Keratinocyte (primary cell): ENCODE data around the gene LRRC37B. TPM values are rescaled to one million over a fixed set of nuclear protein-coding genes. Genes with fewer than 3 reads are reported as not detected.

Experiments
- DNase-seq: peaks from one replicate; pipeline ENCODE4 v3.0.0-alpha.2; 2011; ENCODE audit warnings: low read depth, missing footprints, low spot score
- FAIRE-seq: peaks from 2 replicates; lab custom pipeline; 2011; peaks lifted over from hg19 to GRCh38; lab: Jason Lieb, UNC
- H2AFZ ChIP-seq: 2 replicates; pipeline ENCODE4 v1.6.0; 2012; ENCODE audit warnings: low read length, control low read depth, inconsistent platforms; ENCODE audit not compliant: control insufficient read depth
- H3K27ac ChIP-seq: 2 replicates; pipeline ENCODE4 v1.5.1; 2011; ENCODE audit warnings: low read length; ENCODE audit not compliant: control insufficient read depth, insufficient read depth
- H3K27me3 ChIP-seq: 3 replicates; pipeline ENCODE4 v1.6.0; 2011; ENCODE audit warnings: low read length; ENCODE audit not compliant: control insufficient read depth, insufficient read depth; ENCODE audit errors: extremely low read depth
- H3K36me3 ChIP-seq, 2 experiments: 2 replicates in 1 of 2; 3 replicates in 1 of 2; pipeline ENCODE4 v1.5.1; 2011; ENCODE audit warnings: low read length in 2 of 2, mild to moderate bottlenecking in 1 of 2; ENCODE audit not compliant: control insufficient read depth in 2 of 2, insufficient read depth in 2 of 2; ENCODE audit errors: extremely low read depth in 1 of 2
- H3K4me1 ChIP-seq: 3 replicates; pipeline ENCODE4 v1.5.1; 2011; ENCODE audit warnings: low read length; ENCODE audit not compliant: control insufficient read depth, insufficient read depth; ENCODE audit errors: extremely low read depth
- H3K4me2 ChIP-seq: 3 replicates; pipeline ENCODE4 v1.6.0; 2011; ENCODE audit warnings: low read depth, low read length; ENCODE audit not compliant: control insufficient read depth, insufficient read depth; ENCODE audit errors: extremely low read depth
- H3K4me3 ChIP-seq, 3 experiments: fragments of 200-600 bp in 1 of 3; sonication (generic) in 1 of 3; 2 replicates in 2 of 3; 3 replicates in 1 of 3; pipeline ENCODE4 v1.5.1; 2011 to 2016; ENCODE audit warnings: low read length in 3 of 3, mild to moderate bottlenecking in 3 of 3, control low read depth in 2 of 3, inconsistent platforms in 1 of 3, low read depth in 1 of 3, mixed read lengths in 1 of 3, mixed run types in 1 of 3, moderate library complexity in 1 of 3; ENCODE audit not compliant: control insufficient read depth in 2 of 3, insufficient read depth in 2 of 3; ENCODE audit errors: extremely low read depth in 1 of 3
- H3K79me2 ChIP-seq: 2 replicates; pipeline ENCODE4 v1.6.0; 2012; ENCODE audit warnings: low read length; ENCODE audit not compliant: control insufficient read depth, insufficient read depth
- H3K9ac ChIP-seq: 3 replicates; pipeline ENCODE4 v1.6.0; 2011; ENCODE audit warnings: low read length; ENCODE audit not compliant: control insufficient read depth, insufficient read depth; ENCODE audit errors: extremely low read depth
- H3K9me1 ChIP-seq: 3 replicates; pipeline ENCODE4 v1.6.0; 2011; ENCODE audit warnings: low read length; ENCODE audit not compliant: control insufficient read depth, insufficient read depth; ENCODE audit errors: extremely low read depth
- H3K9me3 ChIP-seq: 2 replicates; pipeline ENCODE4 v1.5.1; 2012; ENCODE audit warnings: low read depth, low read length; ENCODE audit not compliant: control insufficient read depth
- H4K20me1 ChIP-seq: 3 replicates; pipeline ENCODE4 v1.6.0; 2011; ENCODE audit warnings: low read length; ENCODE audit not compliant: control insufficient read depth, insufficient read depth; ENCODE audit errors: extremely low read depth
- CTCF ChIP-seq, 3 experiments: IDR thresholded peaks in 1 of 3; conservative IDR thresholded peaks in 1 of 3; optimal IDR thresholded peaks in 1 of 3; 2 replicates in 2 of 3; 3 replicates in 1 of 3; pipeline versions ENCODE3 to v1.5.1; 2011; ENCODE audit warnings: low read length in 3 of 3, mild to moderate bottlenecking in 3 of 3, moderate library complexity in 2 of 3, control low read depth in 1 of 3, inconsistent platforms in 1 of 3; ENCODE audit not compliant: insufficient read depth in 2 of 3; ENCODE audit errors: extremely low read depth in 1 of 3
- EZH2 ChIP-seq: IDR thresholded peaks from one replicate; pipeline ENCODE4 v1.6.1; 2012; ENCODE audit warnings: inconsistent platforms, mild to moderate bottlenecking, low read length, moderate library complexity
- dilution Hi-C: fragments of 300-500 bp; cut with MboI; formaldehyde crosslinking; loops from one replicate; pipeline ENCODE4 v1.7.0; 2020; ENCODE audit warnings: low sequenced_read_pairs; ENCODE audit not compliant: extremely low pct_ligation_motif_present
- polyA plus RNA-seq, 5 experiments: library from polyadenylated mRNA; depleted of rRNA in 3 of 5; stranded (reverse) in 3 of 5; stranded (forward) in 1 of 5; unstranded in 1 of 5; fragments of >200 nt; gene quantifications; 1 replicate in 1 of 5; 2 replicates in 3 of 5; 3 replicates in 1 of 5; pipeline versions ENCODE4 v1.2.1 to v1.2.3, GENCODE V29; 2011 to 2012; ENCODE audit warnings: missing spikeins in 2 of 5, low read depth in 1 of 5, low replicate concordance in 1 of 5

Gene LRRC37B
- polyA plus RNA-seq, 1 donor (not counting 4 experiments of a cell fraction or from before 2014, with no cell fraction given): 9.9 TPM

DNA sequence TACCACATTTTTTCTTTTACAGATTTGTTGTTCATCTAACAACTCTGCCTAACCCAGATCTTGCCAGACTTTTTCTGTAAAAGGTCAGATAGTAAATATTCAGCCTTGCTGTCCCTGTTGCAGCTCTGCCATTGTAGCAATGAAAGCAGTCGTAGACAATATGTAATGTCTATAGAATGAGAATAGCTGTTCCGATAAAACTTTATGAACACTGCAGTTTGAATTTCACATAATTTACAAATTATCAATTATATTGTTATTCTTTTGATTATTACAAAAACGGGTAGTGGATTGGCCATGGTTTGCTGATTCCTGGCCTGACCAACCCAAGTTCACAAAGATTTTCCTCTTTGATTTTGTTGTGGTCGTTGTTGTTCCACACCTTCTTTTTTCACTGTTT lies 2.9 kb downstream of the LRRC37B start:
- no peak for FAIRE-seq
- Histone ChIP-seq H4K20me1 (no peaks in the 10 kb centered on the region), H3K4me1 (no peaks in the 10 kb centered on the region), H3K36me3 (no peaks in the 10 kb centered on the region), H3K79me2 (peaks cover 16% of the 10 kb centered on the region), H3K4me3 (no peak overlapping the region), H2AFZ (no peak overlapping the region), H3K9me1 (no peaks in the 10 kb centered on the region), H3K27me3 (no peaks in the 10 kb centered on the region), H3K27ac (no peak overlapping the region), H3K4me2 (no peak overlapping the region), H3K9me3 (no peaks in the 10 kb centered on the region), H3K9ac (no peak overlapping the region)
- TF ChIP-seq EZH2: no peak
- no peak for TF ChIP-seq CTCF (optimal IDR thresholded peaks at IDR 0.05 in 1 of 3, IDR thresholded peaks at IDR 0.05 in 1 of 3, conservative IDR thresholded peaks at IDR 0.05 in 1 of 3; ENCODE audit: extremely low read depth in 1 of 3, insufficient read depth in 2 of 3, low read length in 3 of 3)
- dilution Hi-C loops: no loop called here
- no peak for DNase-seq

GRCh38 chr17:32015245-32016013 lies 8.2 kb downstream of the LRRC37B start:
- no peak overlapping the region for H3K9ac ChIP-seq
- dilution Hi-C loops: no loop called here
- no peak for FAIRE-seq

More at GRCh38 chr17:32015245-32016013, 8.2 kb downstream of the LRRC37B start:
- Histone ChIP-seq H3K9me1 (no peaks in the 10 kb centered on the region), H3K27me3 (no peaks in the 10 kb centered on the region), H3K9me3 (no peaks in the 10 kb centered on the region), H3K36me3 (peaks cover 0 to 1% of the 10 kb centered on the region in 2 experiments), H2AFZ (no peak overlapping the region), H3K79me2 (peaks cover 7% of the 10 kb centered on the region), H3K4me1 (no peaks in the 10 kb centered on the region), H3K4me3 (no peak overlapping the region), H3K27ac (no peak overlapping the region), H4K20me1 (no peaks in the 10 kb centered on the region), H3K4me2 (no peak overlapping the region)
- DNase-seq: no peak
- TF ChIP-seq CTCF (optimal IDR thresholded peaks at IDR 0.05 in 1 of 3, IDR thresholded peaks at IDR 0.05 in 1 of 3, conservative IDR thresholded peaks at IDR 0.05 in 1 of 3; ENCODE audit: extremely low read depth in 1 of 3, insufficient read depth in 2 of 3, low read length in 3 of 3) (no peak), EZH2 (no peak)
